Cortex of kidney (tissue), 1 donor: ENCODE data around the gene C6orf15.

Experiments
- DNase-seq: peaks from one replicate; lab custom pipeline; 2025; lab: John Stamatoyannopoulos, UW

Gene C6orf15

GRCh38 chr6:31107052-31107451 lies 5.3 kb downstream of the C6orf15 start:
- DNase-seq: no peak

GRCh38 chr6:31103136-31103535 lies 9.2 kb downstream of the C6orf15 start:
- DNase-seq: no peak

- no peak for DNase-seq
These were observed 13.9 kb downstream of the C6orf15 start for GRCh38 chr6:31098449-31098938.

GRCh38 chr6:31096656-31097055 lies 15.7 kb downstream of the C6orf15 start:
- no peak for DNase-seq

- DNase-seq: no peak
These were observed 16.2 kb downstream of the C6orf15 start for GRCh38 chr6:31096215-31096614.

GRCh38 chr6:31094389-31094881 lies 17.9 kb downstream of the C6orf15 start:
- no peak for DNase-seq

- no peak for DNase-seq
These were observed 19.4 kb downstream of the C6orf15 start for GRCh38 chr6:31092769-31093505.

GRCh38 chr6:31092238-31092637 lies 20.1 kb downstream of the C6orf15 start:
- no peak for DNase-seq

- no peak for DNase-seq
These were observed 20.7 kb downstream of the C6orf15 start for GRCh38 chr6:31091680-31092079.

- no peak for DNase-seq
These were observed 21.4 kb downstream of the C6orf15 start for GRCh38 chr6:31090973-31091364.

- no peak for DNase-seq
These were observed 22.0 kb downstream of the C6orf15 start for GRCh38 chr6:31090275-31090972.

GRCh38 chr6:31087494-31088089 lies 24.8 kb downstream of the C6orf15 start:
- no peak for DNase-seq

GRCh38 chr6:31086788-31087440 lies 25.5 kb downstream of the C6orf15 start:
- DNase-seq: no peak

GRCh38 chr6:31083742-31084354 lies 28.5 kb downstream of the C6orf15 start:
- no peak for DNase-seq

- DNase-seq: no peak
These were observed 30.5 kb downstream of the C6orf15 start for GRCh38 chr6:31081872-31082271.

GRCh38 chr6:31079656-31080261 lies 32.6 kb downstream of the C6orf15 start:
- DNase-seq: no peak

- no peak for DNase-seq
These were observed 35.8 kb downstream of the C6orf15 start for GRCh38 chr6:31076611-31077010.

GRCh38 chr6:31075528-31075927 lies 36.8 kb downstream of the C6orf15 start:
- DNase-seq: no peak

- no peak for DNase-seq
These were observed 38.0 kb downstream of the C6orf15 start for GRCh38 chr6:31074401-31074800.

GRCh38 chr6:31070711-31071197 lies 41.6 kb downstream of the C6orf15 start:
- no peak for DNase-seq

GRCh38 chr6:31068669-31069340 lies 43.6 kb downstream of the C6orf15 start:
- DNase-seq: no peak
